Sigmoid colon (tissue), 4 donors: ENCODE data around the gene GP1BB.

Source experiments
- EP300 ChIP-seq, 4 donors: sonication (generic); formaldehyde crosslinking; IDR thresholded peaks; one replicate each; pipeline ENCODE4 v1.6.1; 2017; ENCODE audit warnings: antibody characterized with exemption in 4 of 4
- POLR2AphosphoS5 ChIP-seq, 4 donors: sonication (generic); formaldehyde crosslinking; IDR thresholded peaks; one replicate each; pipeline ENCODE4 v1.6.1; 2017; ENCODE audit warnings: antibody characterized with exemption in 4 of 4
- TF ChIP-seq, protein P1 (sequence below), 4 experiments: fragments of 450-650 bp in 3 of 4; fragments of 200-600 bp in 1 of 4; IDR thresholded peaks; one replicate each; pipeline ENCODE4 v1.5.1; 2016 to 2019; ENCODE audit warnings: antibody characterized with exemption in 4 of 4, mild to moderate bottlenecking in 3 of 4, moderate library complexity in 2 of 4

GRCh38 chr22:19744350-19745006 is 21.1 kb downstream of the GP1BB start:
- TF ChIP-seq, protein P1, sequence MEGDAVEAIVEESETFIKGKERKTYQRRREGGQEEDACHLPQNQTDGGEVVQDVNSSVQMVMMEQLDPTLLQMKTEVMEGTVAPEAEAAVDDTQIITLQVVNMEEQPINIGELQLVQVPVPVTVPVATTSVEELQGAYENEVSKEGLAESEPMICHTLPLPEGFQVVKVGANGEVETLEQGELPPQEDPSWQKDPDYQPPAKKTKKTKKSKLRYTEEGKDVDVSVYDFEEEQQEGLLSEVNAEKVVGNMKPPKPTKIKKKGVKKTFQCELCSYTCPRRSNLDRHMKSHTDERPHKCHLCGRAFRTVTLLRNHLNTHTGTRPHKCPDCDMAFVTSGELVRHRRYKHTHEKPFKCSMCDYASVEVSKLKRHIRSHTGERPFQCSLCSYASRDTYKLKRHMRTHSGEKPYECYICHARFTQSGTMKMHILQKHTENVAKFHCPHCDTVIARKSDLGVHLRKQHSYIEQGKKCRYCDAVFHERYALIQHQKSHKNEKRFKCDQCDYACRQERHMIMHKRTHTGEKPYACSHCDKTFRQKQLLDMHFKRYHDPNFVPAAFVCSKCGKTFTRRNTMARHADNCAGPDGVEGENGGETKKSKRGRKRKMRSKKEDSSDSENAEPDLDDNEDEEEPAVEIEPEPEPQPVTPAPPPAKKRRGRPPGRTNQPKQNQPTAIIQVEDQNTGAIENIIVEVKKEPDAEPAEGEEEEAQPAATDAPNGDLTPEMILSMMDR (IDR thresholded peaks at IDR 0.05) = no peak
- TF ChIP-seq POLR2AphosphoS5 (IDR thresholded peaks at IDR 0.05) = no peak
- no peak for TF ChIP-seq EP300 (IDR thresholded peaks at IDR 0.05)
